ENCODE data around the gene LYSMD1.

LYSMD1 gene

DNA sequence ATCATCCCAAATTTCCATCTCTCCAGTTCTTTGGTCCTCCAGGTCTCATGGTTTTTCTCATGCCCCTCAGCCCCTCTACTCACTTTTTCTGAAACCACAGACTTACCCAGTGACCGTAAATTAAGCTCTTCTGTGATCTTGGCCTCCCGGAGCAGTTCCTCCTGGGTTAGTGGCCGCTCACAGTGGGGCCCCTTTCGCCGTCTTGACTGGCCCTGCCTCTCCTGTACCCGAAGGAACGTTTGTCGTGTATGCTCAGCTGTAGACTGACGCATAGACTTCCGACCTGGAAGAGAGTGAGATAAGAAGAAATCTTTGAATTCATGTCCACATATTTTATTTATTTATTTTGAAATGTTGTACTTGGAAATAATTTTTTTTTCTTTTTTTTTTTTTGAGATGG, 18.5 kb upstream of the LYSMD1 start:
- no peak overlapping the region for H3K27ac ChIP-seq (ENCODE audit: low read depth, low read length)
- no peak overlapping the region for H3K4me3 ChIP-seq (ENCODE audit: low read depth, low read length)
- H3K4me1 ChIP-seq (ENCODE audit: control insufficient read depth in 1 of 2, insufficient read depth in 2 of 2, low read length in 2 of 2), result peaks cover 3 to 5% of the 10 kb centered on the region in 2 experiments
- DNase-seq, result no peak
- H2AK5ac ChIP-seq (ENCODE audit: low read length), result no peak overlapping the region
- H3K4me2 ChIP-seq (ENCODE audit: low read length), result no peak overlapping the region
- no peak overlapping the region for H4K91ac ChIP-seq (ENCODE audit: low read depth, low read length)
- no peaks in the 10 kb centered on the region for H3K27me3 ChIP-seq (ENCODE audit: insufficient read depth, low read length)
- no peak overlapping the region for H3K18ac ChIP-seq (ENCODE audit: low read length)
- no peak overlapping the region for H2AFZ ChIP-seq (ENCODE audit: insufficient read depth, low read length, poor library complexity)
- H2BK120ac ChIP-seq (ENCODE audit: insufficient read depth, low read length, poor library complexity), result no peak overlapping the region
- H3K9me3 ChIP-seq (ENCODE audit: insufficient read depth, low read depth, low read length), result no peaks in the 10 kb centered on the region
- no peak overlapping the region for H3K14ac ChIP-seq (ENCODE audit: low read length)
- H2BK5ac ChIP-seq (ENCODE audit: low read depth, low read length, poor library complexity), result no peak overlapping the region
- no peaks in the 10 kb centered on the region for H3K79me1 ChIP-seq (ENCODE audit: low read length)
- WGBS (ENCODE audit: extremely low coverage, insufficient coverage, insufficient read length), result no CpG with 5 or more reads among the region's 10 CpGs
- peaks cover 26 to 46% of the 10 kb centered on the region in 2 experiments for H3K36me3 ChIP-seq (ENCODE audit: control insufficient read depth in 1 of 2, insufficient read depth in 2 of 2, low read length in 2 of 2)
- H3K23ac ChIP-seq (ENCODE audit: low read length), result no peak overlapping the region
- H3K9ac ChIP-seq (ENCODE audit: low read length), result no peak overlapping the region
- H2BK12ac ChIP-seq (ENCODE audit: low read length), result no peak overlapping the region
- no peak overlapping the region for H4K12ac ChIP-seq (ENCODE audit: low read depth, low read length)
- no peak overlapping the region for H3K4ac ChIP-seq (ENCODE audit: low read depth, low read length)
- H4K8ac ChIP-seq (ENCODE audit: low read depth, low read length), result peak overlapping the region; percentile 16
- peaks cover 2% of the 10 kb centered on the region for H3K79me2 ChIP-seq (ENCODE audit: control insufficient read depth, insufficient read depth, low read length, poor library complexity)

DNA sequence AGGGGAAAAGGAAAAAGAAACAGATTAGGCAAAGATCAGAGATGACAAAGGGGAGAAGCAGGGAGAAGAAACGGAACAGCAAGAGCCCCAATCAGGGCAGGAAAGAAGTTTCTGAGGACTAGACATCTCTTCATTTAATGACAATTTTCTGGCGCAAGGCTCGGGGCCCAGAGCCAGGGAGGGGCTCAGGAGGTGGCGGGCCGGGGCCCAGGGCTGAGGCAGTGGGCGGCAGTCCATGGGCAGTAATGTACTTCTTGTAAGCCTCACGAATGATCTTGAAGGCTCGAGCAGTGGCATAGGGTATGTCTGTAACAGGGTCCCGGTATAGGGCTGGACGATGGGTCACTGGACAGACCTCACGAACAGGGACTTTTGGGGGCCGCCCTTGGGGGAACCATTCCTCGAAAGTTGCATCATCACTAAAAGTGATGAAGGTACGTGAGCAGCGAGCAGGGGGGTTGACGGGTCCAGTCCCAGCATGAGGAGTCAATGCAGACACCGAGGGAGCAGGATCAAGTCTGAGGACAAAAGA, 10.9 kb upstream of the LYSMD1 start:
- Histone ChIP-seq H2AK5ac (ENCODE audit: low read length) (no peak overlapping the region), H2BK5ac (ENCODE audit: low read depth, low read length, poor library complexity) (no peak overlapping the region), H3K79me2 (ENCODE audit: control insufficient read depth, insufficient read depth, low read length, poor library complexity) (no peaks in the 10 kb centered on the region), H3K4me1 (ENCODE audit: control insufficient read depth in 1 of 2, insufficient read depth in 2 of 2, low read length in 2 of 2) (no peaks in the 10 kb centered on the region), H2BK120ac (ENCODE audit: insufficient read depth, low read length, poor library complexity) (no peak overlapping the region), H2AFZ (ENCODE audit: insufficient read depth, low read length, poor library complexity) (no peak overlapping the region), H3K9me3 (ENCODE audit: insufficient read depth, low read depth, low read length) (no peaks in the 10 kb centered on the region), H3K18ac (ENCODE audit: low read length) (no peak overlapping the region), H3K14ac (ENCODE audit: low read length) (no peak overlapping the region), H3K36me3 (ENCODE audit: control insufficient read depth in 1 of 2, insufficient read depth in 2 of 2, low read length in 2 of 2) (peaks cover 34 to 69% of the 10 kb centered on the region in 2 experiments), H3K9ac (ENCODE audit: low read length) (no peak overlapping the region), H3K4ac (ENCODE audit: low read depth, low read length) (no peak overlapping the region), H3K27me3 (ENCODE audit: insufficient read depth, low read length) (no peaks in the 10 kb centered on the region), H3K4me2 (ENCODE audit: low read length) (no peak overlapping the region), H4K12ac (ENCODE audit: low read depth, low read length) (no peak overlapping the region), H3K23ac (ENCODE audit: low read length) (no peak overlapping the region), H4K8ac (ENCODE audit: low read depth, low read length) (no peak overlapping the region), H3K4me3 (ENCODE audit: low read depth, low read length) (no peak overlapping the region), H2BK12ac (ENCODE audit: low read length) (no peak overlapping the region), H3K79me1 (ENCODE audit: low read length) (no peaks in the 10 kb centered on the region), H3K27ac (ENCODE audit: low read depth, low read length) (no peak overlapping the region), H4K91ac (ENCODE audit: low read depth, low read length) (no peak overlapping the region)
- no peak for DNase-seq
- WGBS (ENCODE audit: extremely low coverage, insufficient coverage, insufficient read length), result no CpG with 5 or more reads among the region's 17 CpGs

DNA sequence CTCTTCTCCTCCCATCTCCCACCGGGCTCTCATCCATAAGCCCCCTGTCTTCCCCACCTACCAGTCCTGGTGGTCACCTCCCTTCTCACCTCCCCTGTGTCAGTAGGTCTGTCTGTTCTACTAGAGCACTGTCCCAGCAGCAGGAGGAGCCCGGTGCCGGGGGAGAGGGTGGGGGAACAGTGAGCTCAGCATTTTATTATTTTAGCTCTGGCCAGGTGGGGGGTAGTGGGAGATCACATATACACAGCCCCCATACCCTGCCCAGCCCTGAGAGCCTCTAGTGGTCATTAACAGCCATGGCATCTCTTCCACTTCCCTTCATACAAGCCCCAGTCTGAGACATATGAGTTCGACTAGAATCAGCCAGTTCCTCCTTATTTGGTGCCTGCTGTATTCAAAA, 10.2 kb upstream of the LYSMD1 start, which contains the start of gene TMOD4:
Gene TMOD4 (minus strand): TSS at position 119 of the 400 bp plus-strand sequence. CDS start 1,106 bp downstream, outside the sequence.
- no peak within 1 kb of the TSS for H2BK12ac ChIP-seq (ENCODE audit: low read length)
- no CpG with 5 or more reads among the region's 4 CpGs for WGBS (ENCODE audit: extremely low coverage, insufficient coverage, insufficient read length)
- no peak within 1 kb of the TSS for H3K23ac ChIP-seq (ENCODE audit: low read length)
- H3K9me3 ChIP-seq (ENCODE audit: insufficient read depth, low read depth, low read length), result no peaks in the 10 kb centered on the region
- H3K4me3 ChIP-seq (ENCODE audit: low read depth, low read length), result no peak within 1 kb of the TSS
- no peaks in the 10 kb centered on the region for H3K27me3 ChIP-seq (ENCODE audit: insufficient read depth, low read length)
- no peak within 1 kb of the TSS for H4K12ac ChIP-seq (ENCODE audit: low read depth, low read length)
- no peaks in the 10 kb centered on the region for H3K79me1 ChIP-seq (ENCODE audit: low read length)
- no peaks in the 10 kb centered on the region for H3K4me1 ChIP-seq (ENCODE audit: control insufficient read depth in 1 of 2, insufficient read depth in 2 of 2, low read length in 2 of 2)
- no peak within 1 kb of the TSS for H3K4me2 ChIP-seq (ENCODE audit: low read length)
- DNase-seq, result no peak
- no peak within 1 kb of the TSS for H3K14ac ChIP-seq (ENCODE audit: low read length)
- no peak within 1 kb of the TSS for H3K9ac ChIP-seq (ENCODE audit: low read length)
- no peak within 1 kb of the TSS for H2AFZ ChIP-seq (ENCODE audit: insufficient read depth, low read length, poor library complexity)
- no peak within 1 kb of the TSS for H2BK5ac ChIP-seq (ENCODE audit: low read depth, low read length, poor library complexity)
- no peak within 1 kb of the TSS for H4K8ac ChIP-seq (ENCODE audit: low read depth, low read length)
- no peak within 1 kb of the TSS for H2AK5ac ChIP-seq (ENCODE audit: low read length)
- H3K27ac ChIP-seq (ENCODE audit: low read depth, low read length), result no peak within 1 kb of the TSS
- H3K18ac ChIP-seq (ENCODE audit: low read length), result no peak within 1 kb of the TSS
- H3K4ac ChIP-seq (ENCODE audit: low read depth, low read length), result no peak within 1 kb of the TSS
- H2BK120ac ChIP-seq (ENCODE audit: insufficient read depth, low read length, poor library complexity), result no peak within 1 kb of the TSS
- peaks cover 32 to 67% of the 10 kb centered on the region in 2 experiments for H3K36me3 ChIP-seq (ENCODE audit: control insufficient read depth in 1 of 2, insufficient read depth in 2 of 2, low read length in 2 of 2)
- H4K91ac ChIP-seq (ENCODE audit: low read depth, low read length), result no peak within 1 kb of the TSS
- no peaks in the 10 kb centered on the region for H3K79me2 ChIP-seq (ENCODE audit: control insufficient read depth, insufficient read depth, low read length, poor library complexity)

DNA sequence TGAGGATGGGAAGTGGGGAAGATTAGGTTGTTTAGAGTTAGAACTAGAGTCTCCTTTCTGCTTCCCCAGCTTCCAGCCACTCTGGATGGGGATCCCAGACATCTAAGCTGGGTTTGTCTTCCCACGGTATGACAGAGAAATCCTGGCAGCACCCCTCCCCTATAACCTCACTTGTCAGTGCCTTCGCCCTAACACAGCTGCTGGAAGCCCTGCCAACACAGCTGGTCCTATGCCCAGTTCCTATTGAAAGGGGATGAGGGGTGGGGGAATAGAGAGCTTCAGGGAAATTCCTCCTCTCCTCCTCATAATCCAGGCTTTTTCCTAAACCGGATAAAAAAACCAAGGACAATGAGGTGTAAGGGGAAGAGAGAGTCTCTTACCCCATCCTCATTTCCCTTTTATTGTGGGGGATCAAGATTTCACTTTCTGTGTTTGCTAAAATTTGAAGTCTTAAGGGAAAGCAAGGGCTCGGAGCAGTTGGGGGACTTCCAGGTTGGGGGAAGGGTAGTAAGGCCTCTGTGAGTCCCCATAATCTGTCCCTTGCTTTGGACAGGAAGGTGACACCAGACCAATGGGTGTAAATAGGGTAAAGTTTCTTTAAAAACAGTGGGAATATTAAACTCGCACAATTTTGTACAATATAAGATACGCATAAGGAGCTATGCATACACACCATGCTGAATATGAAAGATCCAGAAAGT, 9.5 kb upstream of the LYSMD1 start:
- Histone ChIP-seq H3K9me3 (ENCODE audit: insufficient read depth, low read depth, low read length) (peaks cover 2% of the 10 kb centered on the region), H3K4me3 (ENCODE audit: low read depth, low read length) (no peak overlapping the region), H3K79me1 (ENCODE audit: low read length) (no peaks in the 10 kb centered on the region), H2BK12ac (ENCODE audit: low read length) (no peak overlapping the region), H4K12ac (ENCODE audit: low read depth, low read length) (no peak overlapping the region), H3K27ac (ENCODE audit: low read depth, low read length) (no peak overlapping the region), H4K8ac (ENCODE audit: low read depth, low read length) (no peak overlapping the region), H2BK5ac (ENCODE audit: low read depth, low read length, poor library complexity) (no peak overlapping the region), H3K4me1 (ENCODE audit: control insufficient read depth in 1 of 2, insufficient read depth in 2 of 2, low read length in 2 of 2) (no peaks in the 10 kb centered on the region), H3K18ac (ENCODE audit: low read length) (no peak overlapping the region), H2BK120ac (ENCODE audit: insufficient read depth, low read length, poor library complexity) (no peak overlapping the region), H3K4ac (ENCODE audit: low read depth, low read length) (no peak overlapping the region), H4K91ac (ENCODE audit: low read depth, low read length) (no peak overlapping the region), H3K14ac (ENCODE audit: low read length) (no peak overlapping the region), H3K79me2 (ENCODE audit: control insufficient read depth, insufficient read depth, low read length, poor library complexity) (no peaks in the 10 kb centered on the region), H2AFZ (ENCODE audit: insufficient read depth, low read length, poor library complexity) (no peak overlapping the region), H3K27me3 (ENCODE audit: insufficient read depth, low read length) (no peaks in the 10 kb centered on the region), H3K9ac (ENCODE audit: low read length) (no peak overlapping the region), H2AK5ac (ENCODE audit: low read length) (no peak overlapping the region), H3K23ac (ENCODE audit: low read length) (no peak overlapping the region), H3K4me2 (ENCODE audit: low read length) (no peak overlapping the region), H3K36me3 (ENCODE audit: control insufficient read depth in 1 of 2, insufficient read depth in 2 of 2, low read length in 2 of 2) (peaks cover 32 to 68% of the 10 kb centered on the region in 2 experiments)
- WGBS (ENCODE audit: extremely low coverage, insufficient coverage, insufficient read length), result no CpG with 5 or more reads among the region's 6 CpGs
- DNase-seq, result no peak

Data from trophoblast cell (in vitro differentiated cells and primary cell).